SKM-1 (cell line): ENCODE data around the gene ENTREP3.
"Not testable (repeated sequence)": the region's sequence is repeated elsewhere in the genome, so short reads cannot be mapped to it uniquely, and the experiment has no call there.

Experiments used
- DNase-seq: peaks from one replicate; lab custom pipeline; 2025; ENCODE audit not compliant: unreplicated experiment; lab: John Stamatoyannopoulos, UW

The ENTREP3 gene

GRCh38 chr1:155226188-155226909, 28.9 kb downstream of the ENTREP3 start:
- peak; percentile 99 for DNase-seq

- not testable (repeated sequence) for DNase-seq
Measured at GRCh38 chr1:155225404-155225759, 29.9 kb downstream of the ENTREP3 start.

- no peak for DNase-seq
Measured at GRCh38 chr1:155223047-155223446, 32.2 kb downstream of the ENTREP3 start.

GRCh38 chr1:155220211-155220965, 34.9 kb downstream of the ENTREP3 start:
- DNase-seq = not testable (repeated sequence)

- DNase-seq = peak; percentile 84
Measured at GRCh38 chr1:155219592-155220031, 35.7 kb downstream of the ENTREP3 start.

DNA sequence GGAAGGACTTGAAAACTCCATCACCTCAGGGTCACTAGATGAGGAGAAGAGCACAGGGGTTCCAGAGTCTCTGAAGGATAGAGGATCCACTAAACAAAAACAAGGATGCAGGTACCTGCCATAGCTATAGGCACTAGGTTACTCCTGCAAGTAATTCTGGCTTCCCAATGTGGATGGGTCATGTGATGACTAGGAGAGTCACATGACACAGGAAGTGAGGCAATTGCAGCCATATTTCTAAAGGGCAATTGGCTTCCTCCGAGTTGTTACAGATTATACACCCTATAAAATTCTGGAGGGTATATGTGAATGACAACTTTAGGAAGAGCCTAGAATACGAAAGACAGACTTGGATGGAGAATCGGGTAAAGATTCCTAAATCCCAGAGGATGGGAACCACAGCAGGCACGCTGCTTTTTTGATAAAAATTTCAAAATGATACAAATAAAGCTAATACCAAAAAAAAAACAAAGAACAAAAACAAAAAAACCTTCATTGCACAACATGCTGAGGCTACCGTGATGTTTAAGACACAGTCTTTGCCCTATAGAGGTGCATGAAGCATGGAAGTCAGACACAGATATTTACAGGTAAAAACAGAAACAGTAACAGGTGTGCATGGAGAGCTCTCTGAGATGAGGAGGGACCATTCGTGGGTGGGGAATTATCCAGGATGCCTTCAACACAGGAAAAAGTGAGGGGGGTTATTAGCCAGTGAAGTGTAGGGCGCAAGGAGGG, 36.3 kb downstream of the ENTREP3 start:
- DNase-seq = no peak

DNA sequence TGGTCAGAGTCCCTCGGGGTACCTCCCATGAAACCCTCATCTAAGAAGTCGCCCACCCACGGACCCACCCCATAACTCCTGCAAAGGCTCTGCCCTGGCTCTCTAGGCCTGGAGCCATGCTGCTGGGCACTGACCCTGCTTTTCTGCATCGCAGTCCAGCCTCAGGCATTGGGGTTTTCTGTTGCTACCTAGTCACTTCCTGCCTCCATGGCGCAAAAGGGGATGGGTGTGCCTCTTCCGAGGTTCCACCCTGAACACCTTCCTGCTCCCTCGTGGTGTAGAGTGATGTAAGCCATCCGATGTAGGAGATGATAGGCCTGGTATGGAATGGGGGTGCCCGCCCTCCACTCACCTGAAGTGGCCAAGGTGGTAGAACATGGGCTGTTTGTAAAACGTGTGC, 40.6 kb downstream of the ENTREP3 start:
- DNase-seq = not testable (repeated sequence)

DNA sequence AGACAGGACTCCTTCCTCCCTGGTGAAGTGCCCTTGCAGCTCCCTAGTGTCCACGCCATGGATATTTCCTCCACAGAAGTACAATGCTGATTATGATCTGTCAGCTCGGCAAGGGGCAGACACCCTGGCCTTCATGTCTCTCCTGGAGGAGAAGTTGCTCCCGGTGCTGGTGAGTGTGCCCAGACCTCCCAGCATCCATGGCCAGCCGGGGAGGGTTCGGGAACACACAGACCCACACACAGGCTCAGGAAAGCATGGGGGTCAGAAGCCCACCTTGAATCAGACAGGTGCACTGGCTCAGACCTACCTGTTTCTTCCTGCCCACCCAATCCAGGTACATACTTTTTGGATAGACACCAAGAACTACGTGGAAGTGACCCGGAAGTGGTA, 43.2 kb downstream of the ENTREP3 start:
- not testable (repeated sequence) for DNase-seq

GRCh38 chr1:155211381-155212050, 43.8 kb downstream of the ENTREP3 start:
- DNase-seq = not testable (repeated sequence)

GRCh38 chr1:155210314-155211104, 44.8 kb downstream of the ENTREP3 start:
- DNase-seq = peak; percentile 76

DNA sequence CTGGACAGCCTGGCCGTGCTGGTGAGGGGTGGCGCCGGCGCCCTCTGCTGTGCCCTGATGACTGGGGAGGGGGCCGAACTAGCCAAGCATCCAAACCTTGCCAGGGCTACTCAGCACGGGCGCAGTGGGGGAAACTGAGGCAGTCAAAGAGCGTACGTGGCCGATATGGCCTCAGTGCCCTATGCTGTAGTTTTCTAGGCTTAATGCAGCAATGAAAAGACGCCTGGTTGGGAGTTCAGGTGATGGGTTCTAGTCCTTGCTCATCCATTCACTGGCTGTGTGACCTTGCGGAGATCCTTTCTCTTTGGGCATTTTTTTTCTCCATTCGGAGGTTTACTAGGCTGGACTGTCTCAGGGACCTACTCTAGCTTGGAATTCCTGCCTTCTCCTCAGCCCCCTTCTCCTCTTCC, 46.0 kb downstream of the ENTREP3 start:
- DNase-seq = no peak

DNA sequence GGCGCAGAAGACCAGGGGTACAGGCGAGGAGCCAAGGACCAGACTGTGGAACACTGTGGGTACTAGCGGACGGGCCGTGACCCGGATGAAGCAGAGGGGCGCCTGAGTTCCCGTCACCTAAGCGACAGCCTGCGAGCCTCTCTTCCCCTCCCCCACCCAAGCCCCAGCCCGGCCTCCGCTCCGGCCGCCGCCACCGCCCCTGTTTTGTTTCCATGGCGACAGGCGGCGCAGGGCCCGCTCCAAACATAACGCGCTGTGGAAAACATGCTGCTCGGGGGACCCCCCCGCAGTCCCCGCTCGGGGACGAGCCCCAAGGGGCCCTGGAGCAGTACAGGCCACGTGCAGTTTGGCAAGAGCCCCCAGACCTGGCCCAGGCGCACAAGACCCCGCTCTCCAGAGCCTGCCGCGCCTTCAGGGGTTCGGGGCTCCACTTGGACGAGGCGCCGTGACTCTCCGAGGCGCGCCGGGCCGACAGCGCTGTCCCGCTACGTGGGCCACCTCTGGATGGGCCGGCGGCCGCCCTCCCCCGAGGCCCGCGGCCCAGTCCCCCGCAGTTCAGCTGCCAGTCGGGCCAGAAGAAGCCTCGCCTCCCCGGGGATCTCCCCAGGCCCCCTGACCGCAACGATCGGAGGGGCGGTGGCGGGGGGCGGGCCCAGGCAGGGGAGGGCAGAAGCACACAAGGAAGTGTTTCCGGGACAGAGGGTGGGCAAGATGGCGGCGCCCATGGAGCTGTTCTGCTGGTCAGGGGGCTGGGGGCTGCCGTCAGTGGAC, 46.6 kb downstream of the ENTREP3 start, which contains the start of gene MTX1:
MTX1 (plus strand) TSS at position 155 of the 771 bp plus-strand sequence; CDS start at position 265, 110 bp downstream.
- peak; percentile 71 for DNase-seq

DNA sequence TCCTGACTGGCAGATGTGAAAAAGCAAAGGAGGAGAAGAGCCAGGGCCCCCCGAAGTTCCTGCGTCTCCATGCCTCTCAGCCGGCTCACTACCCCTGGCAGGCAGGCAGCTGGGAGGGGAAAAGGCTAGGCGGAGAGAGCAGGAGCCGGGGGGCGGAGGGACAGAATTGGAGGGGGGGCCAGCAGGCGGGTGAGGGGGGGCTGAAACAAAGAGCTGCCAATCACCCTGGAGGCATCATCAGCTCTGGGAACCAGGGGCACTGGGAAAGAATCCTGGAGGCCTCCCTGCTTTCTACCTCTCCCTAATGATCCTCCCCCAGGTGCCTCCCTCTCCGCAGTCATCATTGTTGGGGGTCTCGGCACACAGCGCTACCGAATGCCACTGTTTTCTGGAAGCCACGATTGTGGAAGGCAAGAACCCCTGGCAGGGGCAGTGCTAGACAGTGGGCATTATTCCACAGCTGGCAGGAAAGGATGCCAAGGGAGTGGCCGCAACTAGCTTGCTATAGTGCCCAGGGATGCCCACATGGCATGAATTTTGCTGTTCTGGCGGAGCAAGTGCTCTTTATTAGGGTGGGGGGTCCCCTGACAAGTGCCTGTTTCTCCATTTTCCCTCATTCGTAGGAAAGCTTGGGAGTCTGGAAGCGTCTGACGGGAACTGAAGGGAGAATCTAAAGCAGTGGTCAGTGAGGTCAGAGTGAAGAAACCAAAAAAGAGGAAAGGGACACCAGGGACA, 47.3 kb downstream of the ENTREP3 start, which contains the start of gene THBS3:
THBS3 (minus strand) TSS at position 92 of the 735 bp plus-strand sequence; CDS start at position 71, 21 bp downstream.
- DNase-seq = no peak

GRCh38 chr1:155206891-155207805, 48.1 kb downstream of the ENTREP3 start:
- peak; percentile 77 for DNase-seq

DNA sequence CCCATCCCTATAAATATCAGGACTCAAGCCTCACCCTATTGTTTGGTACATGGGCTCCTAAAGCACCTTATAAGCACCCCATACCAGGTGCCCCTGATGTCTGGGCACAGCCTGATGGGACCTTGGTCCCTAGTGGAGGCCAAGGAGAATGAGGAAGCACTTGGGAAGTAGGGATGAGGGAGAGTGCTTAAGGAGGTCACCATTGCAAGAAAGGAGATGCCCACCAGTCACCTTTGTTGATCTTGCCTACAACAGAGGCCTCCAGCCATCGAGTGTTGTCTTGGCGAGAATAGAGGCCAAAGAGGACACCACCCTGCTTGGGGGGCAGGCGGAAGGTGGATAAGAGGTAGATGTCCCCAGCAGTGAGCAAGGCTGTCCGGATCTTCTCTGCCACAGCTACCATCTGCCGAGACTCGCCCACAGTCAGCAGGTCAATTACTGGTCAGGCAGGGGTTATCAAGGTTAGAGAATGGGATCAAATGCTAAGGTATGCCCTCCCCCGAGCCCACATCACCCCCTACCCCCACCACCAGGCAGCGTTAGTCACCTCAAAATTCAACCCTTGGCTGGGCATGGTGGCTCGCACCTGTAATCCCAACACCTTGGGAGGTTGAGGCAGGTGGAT, 49.2 kb downstream of the ENTREP3 start:
- no peak for DNase-seq

- DNase-seq = no peak
Measured at GRCh38 chr1:155205035-155205434, 50.2 kb downstream of the ENTREP3 start.
